Body of pancreas (tissue), 4 donors: Measurements from ENCODE around the gene LSP1. TPM values are rescaled to one million over a fixed set of nuclear protein-coding genes. Genes with fewer than 3 reads are reported as not detected.
"Not testable (repeated sequence)": the region's sequence is repeated elsewhere in the genome, so short reads cannot be mapped to it uniquely, and the experiment has no call there.

ENCODE experiments used
- ATAC-seq: fragments of 150-250 bp; one replicate; pipeline ENCODE4 v1.9.1; 2016
- DNase-seq, 4 donors: peaks; one replicate each; pipeline ENCODE4 v3.0.0-alpha.2; 2019
- H3K27ac ChIP-seq, 4 donors: fragments of 200-600 bp; sonication (generic); 1 replicate in 3 of 4; 2 replicates in 1 of 4; pipeline versions ENCODE4 v1.5.1 to v1.6.1; 2016 to 2019; ENCODE audit warnings: mild to moderate bottlenecking in 1 of 4, mixed read lengths in 1 of 4, moderate library complexity in 1 of 4
- H3K27me3 ChIP-seq, 2 donors: fragments of 200-600 bp; sonication (generic); one replicate each; pipeline ENCODE4 v1.6.0; 2016; ENCODE audit warnings: mild to moderate bottlenecking in 1 of 2
- H3K36me3 ChIP-seq, 2 donors: fragments of 200-600 bp; sonication (generic); replicated peaks in 1 of 2; 2 replicates each; pipeline ENCODE4 v1.5.1; 2016; ENCODE audit warnings: low read depth in 2 of 2; ENCODE audit not compliant: insufficient read depth in 1 of 2
- H3K4me1 ChIP-seq: fragments of 200-600 bp; sonication (generic); one replicate; pipeline ENCODE4 v1.6.0; 2016
- H3K4me3 ChIP-seq, 2 donors: fragments of 200-600 bp; sonication (generic); 1 replicate in 1 of 2; 2 replicates in 1 of 2; pipeline ENCODE4 v1.5.1; 2016 to 2019
- H3K9me3 ChIP-seq, 3 donors: fragments of 200-600 bp; sonication (generic); 1 replicate in 2 of 3; 2 replicates in 1 of 3; pipeline ENCODE4 v1.5.1; 2016
- POLR2A ChIP-seq, 3 donors: fragments of 450-650 bp; IDR thresholded peaks; one replicate each; pipeline ENCODE4 v1.6.1; 2016; ENCODE audit warnings: antibody characterized with exemption in 3 of 3, mild to moderate bottlenecking in 2 of 3
- WGBS, 2 donors: methylation state at CpG; one replicate each; pipeline ENCODE4 v1.1.5; 2017; 5-methylcytosine and 5-hydroxymethylcytosine counted together
- intact Hi-C: fragments of 100-400 bp; cut with DNase I; formaldehyde crosslinking; loops from one replicate; pipeline ENCODE4 v1.15.1; 2023
- total RNA-seq, 2 donors: library from RNA; depleted of rRNA; stranded (reverse); fragments of >200 nt; gene quantifications; one replicate each; pipeline ENCODE4 v1.1.0, GENCODE V29; 2016
- TF ChIP-seq, protein P1 (sequence below), 7 experiments: fragments of 450-650 bp in 4 of 7; fragments of 200-600 bp in 3 of 7; sonication (generic) in 3 of 7; IDR thresholded peaks; one replicate each; pipeline ENCODE4 v1.5.1; 2016 to 2019; ENCODE audit warnings: antibody characterized with exemption in 7 of 7

The LSP1 gene
- 10 to 100 TPM in 1 of 2 donors, 1 to 10 TPM in 1; 9.9 to 11.5 TPM for total RNA-seq

DNA sequence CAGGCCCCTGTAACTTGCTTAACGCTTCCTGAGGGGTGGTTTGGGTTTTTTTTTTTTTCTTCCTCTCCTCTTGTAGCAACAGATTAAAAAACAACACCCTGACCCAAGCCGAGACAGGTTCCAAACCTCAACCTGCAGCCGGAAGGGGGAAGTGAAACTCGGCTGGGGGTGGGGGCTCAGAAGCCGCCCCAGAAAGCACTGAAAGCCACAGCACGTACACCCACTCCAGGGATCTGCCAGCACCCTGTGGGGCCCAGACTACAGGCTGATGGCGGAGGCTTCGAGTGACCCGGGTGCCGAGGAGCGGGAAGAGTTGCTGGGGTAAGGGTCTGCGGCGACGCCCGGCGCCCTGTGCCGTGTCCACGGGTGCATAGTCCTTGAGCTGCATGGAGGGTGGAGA lies at the start of gene LSP1:
Gene LSP1 (plus strand): TSS at position 208 of the 400 bp plus-strand sequence. CDS start 61 bp downstream, at position 269.
- no peaks in the 10 kb centered on the region for H3K9me3 ChIP-seq
- no peaks in the 10 kb centered on the region for H3K27me3 ChIP-seq
- ATAC-seq = no peak
- TF ChIP-seq, protein P1, sequence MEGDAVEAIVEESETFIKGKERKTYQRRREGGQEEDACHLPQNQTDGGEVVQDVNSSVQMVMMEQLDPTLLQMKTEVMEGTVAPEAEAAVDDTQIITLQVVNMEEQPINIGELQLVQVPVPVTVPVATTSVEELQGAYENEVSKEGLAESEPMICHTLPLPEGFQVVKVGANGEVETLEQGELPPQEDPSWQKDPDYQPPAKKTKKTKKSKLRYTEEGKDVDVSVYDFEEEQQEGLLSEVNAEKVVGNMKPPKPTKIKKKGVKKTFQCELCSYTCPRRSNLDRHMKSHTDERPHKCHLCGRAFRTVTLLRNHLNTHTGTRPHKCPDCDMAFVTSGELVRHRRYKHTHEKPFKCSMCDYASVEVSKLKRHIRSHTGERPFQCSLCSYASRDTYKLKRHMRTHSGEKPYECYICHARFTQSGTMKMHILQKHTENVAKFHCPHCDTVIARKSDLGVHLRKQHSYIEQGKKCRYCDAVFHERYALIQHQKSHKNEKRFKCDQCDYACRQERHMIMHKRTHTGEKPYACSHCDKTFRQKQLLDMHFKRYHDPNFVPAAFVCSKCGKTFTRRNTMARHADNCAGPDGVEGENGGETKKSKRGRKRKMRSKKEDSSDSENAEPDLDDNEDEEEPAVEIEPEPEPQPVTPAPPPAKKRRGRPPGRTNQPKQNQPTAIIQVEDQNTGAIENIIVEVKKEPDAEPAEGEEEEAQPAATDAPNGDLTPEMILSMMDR (IDR thresholded peaks at IDR 0.05) = no peak
- peak in 1 of 3 donors; percentile 6 for TF ChIP-seq POLR2A (IDR thresholded peaks at IDR 0.05)
- no peaks in the 10 kb centered on the region for H3K36me3 ChIP-seq
- peak within 1 kb of the TSS in 1 of 4 donors; percentile 16 for H3K27ac ChIP-seq
- peak in 1 of 4 donors; percentile 52 for DNase-seq
- no peaks in the 10 kb centered on the region for H3K4me1 ChIP-seq
- intact Hi-C loops = no loop called here
- no peak within 1 kb of the TSS for H3K4me3 ChIP-seq
- 71 to 93% methylated on average over 18 of the region's 18 CpGs for WGBS, 2 donors

DNA sequence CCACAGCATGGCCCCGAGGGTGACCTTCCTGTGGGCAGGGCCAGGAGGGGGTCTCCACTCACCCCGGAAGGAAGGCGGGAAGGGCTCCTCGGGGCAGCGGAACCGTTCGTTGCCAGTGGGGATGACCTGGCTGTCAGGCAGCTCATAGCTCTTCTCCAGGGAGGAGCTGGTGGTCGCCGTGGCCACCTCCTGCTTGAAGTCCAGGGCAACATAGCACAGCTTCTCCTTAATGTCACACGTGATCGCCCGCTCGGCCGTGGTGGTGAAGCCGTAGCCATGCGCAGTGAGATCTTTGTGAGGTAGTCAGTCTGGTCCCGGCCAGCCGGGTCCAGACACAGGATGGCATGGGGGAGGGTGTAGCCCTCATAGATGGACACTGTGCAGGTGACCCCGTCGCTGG lies 49.6 kb upstream of the LSP1 start:
- intact Hi-C loops = no loop called here
- H3K4me3 ChIP-seq = no peak overlapping the region
- whole genome bisulfite sequencing, 2 donors = 96 to 98% methylated on average over 9 to 20 of the region's 20 CpGs
- no peaks in the 10 kb centered on the region for H3K9me3 ChIP-seq
- peaks cover 15% of the 10 kb centered on the region for H3K4me1 ChIP-seq
- H3K27ac ChIP-seq = no peak overlapping the region
- TF ChIP-seq POLR2A (IDR thresholded peaks at IDR 0.05) = no peak
- TF ChIP-seq, protein P1 (IDR thresholded peaks at IDR 0.05) = no peak
- ATAC-seq (no peak), DNase-seq (no peak)
- no peaks in the 10 kb centered on the region for H3K27me3 ChIP-seq
- no peaks in the 10 kb centered on the region for H3K36me3 ChIP-seq

DNA sequence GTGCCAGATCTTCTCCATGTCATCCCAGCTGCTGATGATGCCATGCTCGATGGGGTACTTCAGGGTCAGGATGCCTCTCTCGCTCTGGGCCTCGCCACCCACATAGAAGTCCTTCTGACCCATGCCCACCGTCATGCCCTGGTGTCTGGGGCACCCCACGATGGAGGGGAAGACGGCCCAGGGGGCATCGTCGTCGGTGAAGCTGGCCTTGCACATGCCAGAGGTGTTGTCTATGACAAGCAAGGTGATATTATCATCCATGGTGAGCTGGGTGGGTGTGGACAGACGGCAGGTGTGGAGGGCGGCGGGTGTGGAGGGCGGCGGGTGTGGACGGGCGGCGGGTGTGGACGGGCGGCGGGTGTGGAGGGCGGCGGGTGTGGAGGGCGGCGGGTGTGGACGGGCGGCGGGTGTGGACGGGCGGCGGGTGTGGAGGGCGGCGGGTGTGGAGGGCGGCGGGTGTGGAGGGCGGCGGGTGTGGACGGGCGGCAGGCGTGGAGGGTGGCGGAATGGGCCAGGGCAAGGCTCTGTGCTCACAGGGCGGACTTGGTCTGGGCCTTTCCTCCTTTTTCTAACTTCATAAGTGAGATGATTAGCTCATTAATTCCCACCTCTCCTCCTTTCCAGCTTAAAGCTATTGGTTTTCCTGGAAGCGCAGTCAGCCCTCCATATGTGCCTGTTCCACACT lies 48.9 kb upstream of the LSP1 start:
- peaks cover 16% of the 10 kb centered on the region for H3K4me1 ChIP-seq
- intact Hi-C loops, H3K4me3 ChIP-seq, H3K9me3 ChIP-seq, DNase-seq, H3K27me3 ChIP-seq, H3K27ac ChIP-seq, ATAC-seq, H3K36me3 ChIP-seq: not testable (repeated sequence)
- WGBS, 2 donors = 92 to 94% methylated on average over 22 to 25 of the region's 42 CpGs

- Histone ChIP-seq H3K36me3 (no peaks in the 10 kb centered on the region), H3K27ac (no peak overlapping the region), H3K9me3 (no peaks in the 10 kb centered on the region), H3K4me3 (no peak overlapping the region), H3K4me1 (peaks cover 16% of the 10 kb centered on the region), H3K27me3 (no peaks in the 10 kb centered on the region)
- intact Hi-C loops = no loop called here
- ATAC-seq = no peak
- 45 to 70% methylated on average over 8 to 15 of the region's 15 CpGs for WGBS, 2 donors
- DNase-seq = no peak
- no peak for TF ChIP-seq POLR2A (IDR thresholded peaks at IDR 0.05)
These were observed 47.4 kb upstream of the LSP1 start for GRCh38 chr11:1805525-1805924.

DNA sequence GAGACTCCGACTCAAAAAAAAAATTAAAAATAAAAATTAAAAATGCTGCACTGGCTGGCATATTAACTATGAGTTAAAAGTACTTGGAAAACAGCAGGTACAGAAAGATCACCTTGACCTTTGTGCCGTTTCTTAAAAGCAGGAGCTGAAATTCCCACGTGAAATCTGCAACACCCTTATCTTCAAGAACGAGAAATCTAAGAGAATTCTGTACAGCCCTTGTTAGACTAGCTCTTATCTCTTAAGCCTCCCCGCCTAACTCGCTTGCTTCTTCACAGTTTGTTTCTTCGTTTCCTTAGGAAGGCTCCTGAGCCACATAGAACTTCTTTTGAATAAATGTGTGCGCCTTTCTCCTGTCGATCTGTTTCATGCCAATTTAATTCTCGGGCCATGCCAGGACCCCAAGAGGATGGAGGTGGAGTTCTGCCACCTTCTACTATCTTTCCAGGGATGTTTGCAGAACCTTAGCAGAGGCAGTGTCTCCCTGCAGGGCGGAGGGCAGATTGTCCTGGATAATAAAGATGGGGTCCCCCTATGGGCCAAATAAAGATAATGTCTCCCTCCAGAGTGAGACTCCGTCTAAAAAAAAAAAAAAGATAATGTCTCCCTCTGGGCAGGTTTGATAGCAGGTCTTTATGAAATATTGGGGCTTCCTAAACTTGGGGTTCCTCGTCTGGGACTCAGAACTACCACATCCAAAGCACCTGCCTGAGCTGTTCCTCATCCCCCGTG lies 45.5 kb upstream of the LSP1 start:
- Histone ChIP-seq H3K27me3 (no peaks in the 10 kb centered on the region), H3K36me3 (no peaks in the 10 kb centered on the region), H3K9me3 (no peaks in the 10 kb centered on the region), H3K4me3 (no peak overlapping the region), H3K4me1 (peaks cover 16% of the 10 kb centered on the region), H3K27ac (peak overlapping the region in 3 of 4 donors; percentile 44 to 66 (median 44))
- intact Hi-C loops = no loop called here
- no peak for TF ChIP-seq POLR2A (IDR thresholded peaks at IDR 0.05)
- TF ChIP-seq, protein P1 (IDR thresholded peaks at IDR 0.05) = peak in 2 of 7 experiments; percentile 9 to 15
- DNase-seq (peak in 1 of 4 donors; percentile 57), ATAC-seq (peak; percentile 82)
- 30 to 32% methylated on average over 14 of the region's 14 CpGs for WGBS, 2 donors
